NCI-H510A treated with DMSO at 0.1 percent for 48 hours (cell line): ENCODE results near the gene EXOC4.

Experiments used
- DNase-seq: peaks from one replicate; lab custom pipeline; 2025; lab: John Stamatoyannopoulos, UW

The EXOC4 gene

GRCh38 chr7:133573554-133574265, 320.8 kb downstream of the EXOC4 start:
- no peak for DNase-seq

GRCh38 chr7:133575726-133576440, 323.0 kb downstream of the EXOC4 start:
- DNase-seq = no peak

GRCh38 chr7:133576612-133577168, 323.8 kb downstream of the EXOC4 start:
- DNase-seq = no peak

GRCh38 chr7:133582766-133583523, 330.1 kb downstream of the EXOC4 start:
- DNase-seq = no peak

- no peak for DNase-seq
These were observed 330.8 kb downstream of the EXOC4 start for GRCh38 chr7:133583545-133584171.

- DNase-seq = no peak
These were observed 332.2 kb downstream of the EXOC4 start for GRCh38 chr7:133584956-133585668.

GRCh38 chr7:133586253-133586652, 333.4 kb downstream of the EXOC4 start:
- DNase-seq = no peak

- DNase-seq = no peak
These were observed 335.0 kb downstream of the EXOC4 start for GRCh38 chr7:133587903-133588302.

- DNase-seq = no peak
These were observed 337.9 kb downstream of the EXOC4 start for GRCh38 chr7:133590795-133591194.

GRCh38 chr7:133591704-133592340, 338.9 kb downstream of the EXOC4 start:
- no peak for DNase-seq

- DNase-seq = no peak
These were observed 340.7 kb downstream of the EXOC4 start for GRCh38 chr7:133593561-133593960.

- DNase-seq = no peak
These were observed 348.7 kb downstream of the EXOC4 start for GRCh38 chr7:133601617-133602016.

GRCh38 chr7:133602291-133602690, 349.4 kb downstream of the EXOC4 start:
- DNase-seq = no peak

- no peak for DNase-seq
These were observed 354.1 kb downstream of the EXOC4 start for GRCh38 chr7:133606991-133607390.

- no peak for DNase-seq
These were observed 356.9 kb downstream of the EXOC4 start for GRCh38 chr7:133609806-133610205.

- no peak for DNase-seq
These were observed 359.1 kb downstream of the EXOC4 start for GRCh38 chr7:133611955-133612354.

- DNase-seq = no peak
These were observed 360.4 kb downstream of the EXOC4 start for GRCh38 chr7:133613250-133613790.

- no peak for DNase-seq
These were observed 361.4 kb downstream of the EXOC4 start for GRCh38 chr7:133614251-133614650.

- DNase-seq = no peak
These were observed 366.1 kb downstream of the EXOC4 start for GRCh38 chr7:133618970-133619369.

GRCh38 chr7:133619491-133619890, 366.6 kb downstream of the EXOC4 start:
- DNase-seq = no peak

GRCh38 chr7:133623721-133624120, 370.8 kb downstream of the EXOC4 start:
- DNase-seq = no peak
